Activated T-helper 17 cell treated with anti-CD3 and anti-CD28 coated beads, Interleukin-2, amount 50 U/mL, for 72 hours (primary cell): ENCODE results near the gene PLCH1. TPM values are rescaled to one million over a fixed set of nuclear protein-coding genes. Genes with fewer than 3 reads are reported as not detected.

ENCODE experiments used
- ATAC-seq: fragments of 150-1000 bp; cut with Tn5 transposase; replicated peaks from 2 replicates; pipeline ENCODE4 v1.10.0; 2021; ENCODE audit warnings: mild to moderate bottlenecking, moderate library complexity
- H3K27ac Mint-ChIP-seq: one replicate; pipeline ENCODE4 v1.8.0; 2022; ENCODE audit warnings: mixed read lengths
- H3K27me3 Mint-ChIP-seq: one replicate; pipeline ENCODE4 v1.8.0; 2022; ENCODE audit warnings: mixed read lengths
- H3K36me3 Mint-ChIP-seq: one replicate; pipeline ENCODE4 v1.8.0; 2022; ENCODE audit warnings: low read depth, mild to moderate bottlenecking, mixed read lengths
- H3K4me1 Mint-ChIP-seq: one replicate; pipeline ENCODE4 v1.8.0; 2022; ENCODE audit warnings: mixed read lengths
- H3K4me3 Mint-ChIP-seq: one replicate; pipeline ENCODE4 v1.8.0; 2022; ENCODE audit warnings: mild to moderate bottlenecking, mixed read lengths
- H3K9me3 Mint-ChIP-seq: one replicate; pipeline ENCODE4 v1.8.0; 2022; ENCODE audit warnings: mixed read lengths
- total RNA-seq, 2 donors: library from RNA; stranded (reverse); gene quantifications; one replicate each; pipeline ENCODE4 v1.2.3, GENCODE V29; 2022

The PLCH1 gene
- total RNA-seq, 2 donors from 2014 or later = 0.24 TPM; not detected in 1

GRCh38 chr3:155465664-155466063, 279.2 kb downstream of the PLCH1 start:
- no peak overlapping the region for H3K27ac Mint-ChIP-seq
- no peak for ATAC-seq
- peaks cover 23% of the 10 kb centered on the region for H3K9me3 Mint-ChIP-seq
- H3K27me3 Mint-ChIP-seq = peaks cover 3% of the 10 kb centered on the region
- H3K36me3 Mint-ChIP-seq = no peaks in the 10 kb centered on the region
- no peaks in the 10 kb centered on the region for H3K4me1 Mint-ChIP-seq
- no peak overlapping the region for H3K4me3 Mint-ChIP-seq

- ATAC-seq = no peak
- Mint-ChIP-seq H3K4me1 (no peaks in the 10 kb centered on the region), H3K27ac (no peak overlapping the region), H3K9me3 (peaks cover 14% of the 10 kb centered on the region), H3K4me3 (no peak overlapping the region), H3K27me3 (peaks cover 3% of the 10 kb centered on the region), H3K36me3 (no peaks in the 10 kb centered on the region)
These were observed 282.2 kb downstream of the PLCH1 start for GRCh38 chr3:155462672-155463071.

GRCh38 chr3:155457591-155457990, 287.3 kb downstream of the PLCH1 start:
- Mint-ChIP-seq H3K27ac (no peak overlapping the region), H3K4me1 (no peaks in the 10 kb centered on the region), H3K4me3 (no peak overlapping the region), H3K27me3 (no peaks in the 10 kb centered on the region), H3K36me3 (no peaks in the 10 kb centered on the region), H3K9me3 (peaks cover 4% of the 10 kb centered on the region)
- ATAC-seq = no peak

GRCh38 chr3:155455765-155456164, 289.1 kb downstream of the PLCH1 start:
- no peak overlapping the region for H3K4me3 Mint-ChIP-seq
- no peak for ATAC-seq
- peaks cover 4% of the 10 kb centered on the region for H3K9me3 Mint-ChIP-seq
- H3K4me1 Mint-ChIP-seq = no peaks in the 10 kb centered on the region
- H3K36me3 Mint-ChIP-seq = no peaks in the 10 kb centered on the region
- H3K27ac Mint-ChIP-seq = no peak overlapping the region
- H3K27me3 Mint-ChIP-seq = no peaks in the 10 kb centered on the region

- ATAC-seq = no peak
- no peaks in the 10 kb centered on the region for H3K36me3 Mint-ChIP-seq
- no peak overlapping the region for H3K4me3 Mint-ChIP-seq
- no peak overlapping the region for H3K27ac Mint-ChIP-seq
- peaks cover 4% of the 10 kb centered on the region for H3K27me3 Mint-ChIP-seq
- H3K4me1 Mint-ChIP-seq = peaks cover 4% of the 10 kb centered on the region
- peaks cover 7% of the 10 kb centered on the region for H3K9me3 Mint-ChIP-seq
These were observed 291.4 kb downstream of the PLCH1 start for GRCh38 chr3:155453512-155453911.

GRCh38 chr3:155449613-155450267, 295.1 kb downstream of the PLCH1 start:
- Mint-ChIP-seq H3K4me1 (peaks cover 4% of the 10 kb centered on the region), H3K27me3 (peaks cover 4% of the 10 kb centered on the region), H3K36me3 (no peaks in the 10 kb centered on the region), H3K4me3 (no peak overlapping the region), H3K9me3 (peaks cover 7% of the 10 kb centered on the region), H3K27ac (no peak overlapping the region)
- ATAC-seq = no peak

- peaks cover 7% of the 10 kb centered on the region for H3K9me3 Mint-ChIP-seq
- no peak for ATAC-seq
- H3K4me3 Mint-ChIP-seq = no peak overlapping the region
- no peak overlapping the region for H3K27ac Mint-ChIP-seq
- no peaks in the 10 kb centered on the region for H3K36me3 Mint-ChIP-seq
- H3K4me1 Mint-ChIP-seq = peaks cover 4% of the 10 kb centered on the region
- peaks cover 4% of the 10 kb centered on the region for H3K27me3 Mint-ChIP-seq
These were observed 296.3 kb downstream of the PLCH1 start for GRCh38 chr3:155448531-155448930.

GRCh38 chr3:155446366-155446765, 298.5 kb downstream of the PLCH1 start:
- no peak for ATAC-seq
- Mint-ChIP-seq H3K4me1 (peaks cover 4% of the 10 kb centered on the region), H3K27ac (no peak overlapping the region), H3K9me3 (peaks cover 7% of the 10 kb centered on the region), H3K27me3 (peaks cover 4% of the 10 kb centered on the region), H3K4me3 (no peak overlapping the region), H3K36me3 (no peaks in the 10 kb centered on the region)

GRCh38 chr3:155444771-155445170, 300.1 kb downstream of the PLCH1 start:
- Mint-ChIP-seq H3K36me3 (no peaks in the 10 kb centered on the region), H3K4me3 (no peak overlapping the region), H3K4me1 (peaks cover 4% of the 10 kb centered on the region), H3K9me3 (peaks cover 7% of the 10 kb centered on the region), H3K27ac (no peak overlapping the region), H3K27me3 (peaks cover 4% of the 10 kb centered on the region)
- ATAC-seq = no peak

- Mint-ChIP-seq H3K4me3 (no peak overlapping the region), H3K36me3 (no peaks in the 10 kb centered on the region), H3K9me3 (peaks cover 3% of the 10 kb centered on the region), H3K27ac (no peak overlapping the region), H3K27me3 (peaks cover under 1% of the 10 kb centered on the region), H3K4me1 (no peaks in the 10 kb centered on the region)
- no peak for ATAC-seq
These were observed 301.1 kb downstream of the PLCH1 start for GRCh38 chr3:155443815-155444214.

GRCh38 chr3:155442072-155442471, 302.8 kb downstream of the PLCH1 start:
- Mint-ChIP-seq H3K36me3 (no peaks in the 10 kb centered on the region), H3K27ac (no peak overlapping the region), H3K27me3 (no peaks in the 10 kb centered on the region), H3K9me3 (peaks cover 3% of the 10 kb centered on the region), H3K4me1 (no peaks in the 10 kb centered on the region), H3K4me3 (no peak overlapping the region)
- no peak for ATAC-seq

- H3K4me1 Mint-ChIP-seq = no peaks in the 10 kb centered on the region
- H3K27me3 Mint-ChIP-seq = no peaks in the 10 kb centered on the region
- H3K4me3 Mint-ChIP-seq = no peak overlapping the region
- H3K36me3 Mint-ChIP-seq = no peaks in the 10 kb centered on the region
- ATAC-seq = no peak
- H3K27ac Mint-ChIP-seq = no peak overlapping the region
- peaks cover 3% of the 10 kb centered on the region for H3K9me3 Mint-ChIP-seq
These were observed 303.4 kb downstream of the PLCH1 start for GRCh38 chr3:155441506-155441905.

- Mint-ChIP-seq H3K4me3 (no peak overlapping the region), H3K27ac (no peak overlapping the region), H3K9me3 (peaks cover 3% of the 10 kb centered on the region), H3K4me1 (no peaks in the 10 kb centered on the region), H3K36me3 (no peaks in the 10 kb centered on the region), H3K27me3 (peaks cover 1% of the 10 kb centered on the region)
- ATAC-seq = no peak
These were observed 303.8 kb downstream of the PLCH1 start for GRCh38 chr3:155441026-155441425.

- peaks cover 8% of the 10 kb centered on the region for H3K27me3 Mint-ChIP-seq
- no peak overlapping the region for H3K27ac Mint-ChIP-seq
- no peaks in the 10 kb centered on the region for H3K9me3 Mint-ChIP-seq
- no peak for ATAC-seq
- no peaks in the 10 kb centered on the region for H3K4me1 Mint-ChIP-seq
- H3K4me3 Mint-ChIP-seq = no peak overlapping the region
- no peaks in the 10 kb centered on the region for H3K36me3 Mint-ChIP-seq
These were observed 309.1 kb downstream of the PLCH1 start for GRCh38 chr3:155435821-155436220.

- Mint-ChIP-seq H3K4me3 (no peak overlapping the region), H3K27ac (no peak overlapping the region), H3K4me1 (no peaks in the 10 kb centered on the region), H3K36me3 (no peaks in the 10 kb centered on the region), H3K27me3 (peaks cover 8% of the 10 kb centered on the region), H3K9me3 (peaks cover 8% of the 10 kb centered on the region)
- no peak for ATAC-seq
These were observed 312.9 kb downstream of the PLCH1 start for GRCh38 chr3:155431856-155432570.
